DMS53 (cell line): Measurements from ENCODE around the gene MOGAT1.
A peak's percentile ranks its signal among the peaks of the same experiment; 100 is the strongest.

Experiments used
- DNase-seq: peaks from one replicate; lab custom pipeline; 2025; lab: John Stamatoyannopoulos, UW

The MOGAT1 gene

GRCh38 chr2:222671259-222672067 lies at the start of gene MOGAT1:
TSS of gene MOGAT1 (plus strand) at chr2:222671658. CDS start at chr2:222671786, 128 bp downstream.
- DNase-seq = peak; percentile 72

DNA sequence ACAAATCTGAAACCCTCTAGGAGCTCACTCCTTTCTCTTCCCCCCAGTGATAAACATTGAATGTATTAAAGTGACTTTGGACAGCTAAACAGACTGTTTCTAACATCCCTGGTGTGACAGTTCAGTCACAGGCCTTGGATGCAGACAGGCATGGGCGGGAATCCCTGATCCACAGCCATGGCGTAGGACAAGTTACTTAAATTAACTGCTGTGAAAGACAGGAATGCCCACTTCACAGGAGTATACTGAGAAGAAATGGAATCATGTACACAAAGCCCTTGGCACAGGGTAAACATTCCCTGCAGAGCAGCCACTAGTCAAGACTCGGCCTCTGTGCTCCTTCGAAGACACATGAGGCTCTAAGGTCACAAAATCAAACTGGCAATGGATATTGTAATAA lies 49.6 kb upstream of the MOGAT1 start:
- DNase-seq = no peak

- no peak for DNase-seq
Observed at GRCh38 chr2:222622910-222623309, 48.5 kb upstream of the MOGAT1 start.

GRCh38 chr2:222623756-222624309 lies 47.6 kb upstream of the MOGAT1 start:
- DNase-seq = no peak

DNA sequence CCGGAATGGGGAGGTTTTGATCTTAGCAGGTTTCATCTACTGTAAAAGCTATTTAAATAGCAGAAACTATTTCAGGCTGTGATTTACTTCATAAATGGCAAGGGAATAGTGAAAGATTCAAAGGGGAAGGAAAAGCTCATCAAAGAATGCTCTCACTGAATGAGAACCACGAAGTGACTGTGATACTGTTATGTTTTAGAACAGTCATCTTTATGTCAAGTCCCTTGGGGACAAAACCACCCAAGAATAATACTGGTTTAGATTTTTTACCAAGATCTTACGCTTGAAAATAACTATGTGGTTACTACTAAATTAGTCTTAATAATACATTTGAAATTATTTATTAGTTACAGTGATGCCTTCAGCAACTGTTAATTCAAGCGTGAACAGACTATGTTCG lies 43.7 kb upstream of the MOGAT1 start:
- no peak for DNase-seq

DNA sequence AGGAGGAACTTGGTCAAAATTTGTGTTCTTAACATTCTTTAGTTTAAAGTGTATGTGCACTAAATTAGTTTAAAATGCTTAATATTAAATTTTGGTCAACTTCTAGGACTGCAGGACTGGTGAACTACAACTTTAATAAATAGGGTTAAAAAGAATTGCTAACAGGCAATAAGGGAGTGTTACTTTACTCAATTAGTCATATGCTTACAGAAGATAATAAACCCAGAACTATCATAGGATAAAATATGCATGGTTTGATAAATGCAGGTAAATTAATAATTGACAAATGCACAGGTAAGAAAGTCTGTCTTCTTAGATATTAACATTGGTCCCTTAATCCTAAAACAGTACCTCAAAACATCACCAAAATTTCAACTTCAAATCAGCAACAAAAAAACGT lies 36.2 kb upstream of the MOGAT1 start:
- DNase-seq = no peak

DNA sequence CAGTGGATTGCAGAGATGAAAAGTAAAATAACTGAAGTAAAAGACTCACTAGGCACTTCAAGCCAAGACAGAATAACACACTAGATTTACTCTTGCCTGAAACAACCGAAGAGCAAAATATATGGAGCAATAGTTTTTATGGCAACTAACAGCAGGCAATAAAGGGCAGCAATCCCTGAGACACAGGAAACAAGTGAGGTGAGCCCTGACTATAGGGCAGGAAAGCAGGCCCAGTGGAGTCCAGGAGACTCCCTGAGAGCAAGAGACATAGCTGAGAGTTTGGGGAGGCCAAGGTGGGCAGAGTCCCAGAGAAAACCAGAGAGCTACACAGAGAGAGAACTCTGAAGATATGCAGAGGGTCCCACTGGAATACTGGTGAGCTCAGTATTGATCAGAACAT lies 34.4 kb upstream of the MOGAT1 start:
- no peak for DNase-seq

DNA sequence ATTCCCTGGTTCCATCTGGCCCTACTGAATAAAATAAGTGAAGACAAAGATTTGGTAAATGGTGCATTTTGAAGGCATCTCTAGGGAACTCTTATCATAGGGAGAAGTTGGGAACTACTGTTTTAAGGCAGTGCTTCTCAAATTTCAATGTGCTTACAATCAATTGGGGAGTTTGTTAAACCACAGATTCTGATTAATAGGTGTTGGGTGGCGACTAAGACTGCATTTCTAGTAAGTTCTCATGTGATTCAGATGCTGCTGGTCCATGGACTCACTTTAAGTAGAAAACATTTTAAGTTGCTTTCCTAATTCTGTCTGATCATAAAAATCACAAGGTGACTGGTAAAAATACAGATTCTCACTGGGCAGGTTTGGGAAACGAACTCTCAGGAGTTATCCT lies 30.1 kb upstream of the MOGAT1 start:
- DNase-seq = no peak

GRCh38 chr2:222643134-222643533 lies 28.3 kb upstream of the MOGAT1 start:
- DNase-seq = no peak

GRCh38 chr2:222646008-222646407 lies 25.4 kb upstream of the MOGAT1 start:
- no peak for DNase-seq

- DNase-seq = no peak
Observed at GRCh38 chr2:222649801-222650200, 21.7 kb upstream of the MOGAT1 start.

DNA sequence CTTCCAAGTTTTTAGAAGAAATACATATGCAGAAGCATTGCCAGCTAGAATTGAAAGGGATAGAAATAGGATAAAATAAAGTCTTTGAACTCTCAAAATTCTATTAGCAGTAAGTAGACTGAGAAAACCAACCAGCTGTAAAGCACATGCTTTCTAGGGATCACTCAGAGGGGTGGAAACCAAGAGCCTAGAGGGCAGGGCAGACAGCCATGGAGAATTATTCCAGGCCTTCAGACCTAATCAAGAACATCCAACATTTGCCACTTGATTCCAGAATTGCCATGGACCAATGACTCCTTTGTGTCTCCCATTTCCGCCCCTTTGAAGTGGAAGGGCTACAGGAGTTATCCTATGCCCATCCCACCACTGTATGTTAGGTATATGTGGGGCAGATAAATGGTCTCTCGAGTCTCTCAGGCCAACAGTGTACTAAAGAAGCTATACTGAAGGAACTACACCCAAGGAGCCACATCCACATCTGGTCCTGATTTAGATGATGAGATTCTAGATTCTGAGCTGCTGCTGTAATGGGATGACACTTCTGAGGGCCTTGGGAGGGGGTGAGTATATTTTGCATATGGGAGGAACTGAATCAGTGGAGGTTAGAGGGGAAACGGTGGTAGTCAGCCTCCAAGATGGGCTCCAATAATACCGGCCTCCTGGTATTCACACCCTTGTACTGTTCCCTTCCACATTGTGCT lies 19.6 kb upstream of the MOGAT1 start:
- no peak for DNase-seq

DNA sequence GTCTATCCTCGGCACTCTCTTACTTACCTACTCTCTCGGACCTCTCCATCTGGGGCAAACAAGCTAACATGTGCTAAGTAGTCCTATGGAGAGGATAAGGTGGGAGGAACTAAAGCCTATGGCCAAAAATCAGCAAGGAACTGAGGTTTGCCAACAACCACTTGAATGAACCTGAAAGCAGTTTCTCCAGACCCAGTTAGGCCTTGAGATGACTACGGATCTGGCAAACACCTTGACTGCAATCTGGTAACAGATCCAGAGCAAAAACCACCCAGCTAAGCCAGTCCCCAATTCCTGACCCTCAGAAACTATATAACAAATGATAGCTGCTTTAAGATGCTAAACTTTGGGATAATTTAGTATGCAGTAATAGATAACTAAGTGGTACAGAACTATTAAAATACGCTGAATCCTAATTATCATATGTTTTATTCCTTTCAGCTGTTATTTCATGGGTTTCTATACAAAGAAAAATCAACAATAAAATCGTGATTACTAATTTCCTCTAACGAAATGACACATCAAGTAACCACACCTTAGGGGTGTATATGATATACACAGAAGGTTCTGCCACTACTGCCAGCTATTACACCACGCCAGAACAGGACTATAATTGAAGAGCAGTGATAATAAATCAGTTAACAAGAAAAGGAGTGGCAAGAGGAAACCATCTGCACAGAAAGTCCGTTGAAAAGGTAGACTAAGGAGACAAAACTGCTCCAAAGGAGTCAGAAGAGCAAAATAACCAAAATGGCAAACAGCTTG lies 18.8 kb upstream of the MOGAT1 start:
- DNase-seq = no peak

- DNase-seq = no peak
Observed at GRCh38 chr2:222653280-222653679, 18.2 kb upstream of the MOGAT1 start.

DNA sequence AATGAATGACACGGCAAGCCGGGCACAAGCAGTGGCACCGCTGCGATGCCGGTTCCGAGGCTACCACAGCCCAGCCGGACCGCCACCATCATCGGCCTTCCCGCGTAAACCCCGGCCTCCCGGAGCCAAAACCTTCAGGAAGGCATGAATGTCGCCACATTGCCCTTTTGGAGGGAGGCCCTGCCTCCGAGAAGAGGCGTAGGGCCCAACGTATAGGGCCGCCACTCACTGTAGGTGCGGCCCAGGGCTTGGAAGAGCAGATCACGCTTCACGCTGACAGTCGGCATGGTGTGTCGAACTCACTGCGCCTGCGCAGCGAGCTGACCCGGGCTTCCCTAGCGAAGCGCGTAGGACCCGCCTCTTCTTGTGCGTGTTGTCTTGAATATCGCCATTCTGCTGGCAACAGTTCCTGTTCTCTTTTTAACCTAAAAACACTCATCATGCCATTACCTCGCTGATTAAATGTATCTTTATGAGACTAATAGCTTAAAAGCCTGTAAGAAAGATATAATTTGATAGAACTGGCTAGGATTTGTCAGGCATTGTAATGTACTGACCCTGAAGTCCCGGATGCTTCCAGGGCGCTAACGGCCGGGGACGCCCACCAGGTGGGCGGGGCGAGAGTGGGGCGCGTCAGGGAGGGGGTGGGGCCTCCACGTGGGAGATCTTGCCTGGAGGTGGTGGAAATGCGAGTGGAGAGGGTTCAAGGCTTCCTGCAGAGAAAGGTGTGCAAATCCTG lies 15.5 kb upstream of the MOGAT1 start, which contains the start of gene FARSB:
Gene FARSB (minus strand): TSS at position 306 of the 739 bp plus-strand sequence. CDS start 19 bp downstream, at position 287.
- DNase-seq = peak; percentile 97

GRCh38 chr2:222656526-222657446 lies 14.7 kb upstream of the MOGAT1 start:
- DNase-seq = peak; percentile 20

GRCh38 chr2:222663479-222663878 lies 8.0 kb upstream of the MOGAT1 start:
- no peak for DNase-seq

GRCh38 chr2:222668494-222669154 lies 2.8 kb upstream of the MOGAT1 start:
- no peak for DNase-seq

- peak; percentile 39 for DNase-seq
Observed at GRCh38 chr2:222669353-222669752, 2.1 kb upstream of the MOGAT1 start.
